Measurements from ENCODE around the gene RINL. TPM values are rescaled to one million over a fixed set of nuclear protein-coding genes. Genes with fewer than 3 reads are reported as not detected.

The RINL gene
- total and polyA plus RNA-seq, 2 donors from 2014 or later = 9.5 to 13.0 TPM

GRCh38 chr19:38915329-38916321 lies 37.5 kb upstream of the RINL start:
- Histone ChIP-seq H3K4me1 (ENCODE audit: control insufficient read depth in 2 of 3, insufficient read depth in 2 of 3, low read depth in 1 of 3, low read length in 3 of 3) (no peaks in the 10 kb centered on the region), H3K27ac (ENCODE audit: low read depth in 2 of 2, low read length in 2 of 2) (no peak overlapping the region), H3K36me3 (ENCODE audit: control insufficient read depth in 2 of 3, insufficient read depth in 3 of 3, low read length in 3 of 3) (no peaks in the 10 kb centered on the region), H3K9me3 (ENCODE audit: control insufficient read depth in 2 of 3, insufficient read depth in 1 of 3, low read length in 3 of 3) (no peaks in the 10 kb centered on the region), H3K4me3 (ENCODE audit: low read length in 3 of 3) (no peak overlapping the region), H3K9ac (ENCODE audit: low read length in 3 of 3) (no peak overlapping the region), H3K27me3 (ENCODE audit: control insufficient read depth, insufficient read depth, low read length) (peaks cover 2% of the 10 kb centered on the region)
- DNase-seq (peak in 1 of 5 donors; percentile 64), FAIRE-seq (no peak)
- intact Hi-C loops (cut with DNase I) = no loop called here
- TF ChIP-seq, protein P1, sequence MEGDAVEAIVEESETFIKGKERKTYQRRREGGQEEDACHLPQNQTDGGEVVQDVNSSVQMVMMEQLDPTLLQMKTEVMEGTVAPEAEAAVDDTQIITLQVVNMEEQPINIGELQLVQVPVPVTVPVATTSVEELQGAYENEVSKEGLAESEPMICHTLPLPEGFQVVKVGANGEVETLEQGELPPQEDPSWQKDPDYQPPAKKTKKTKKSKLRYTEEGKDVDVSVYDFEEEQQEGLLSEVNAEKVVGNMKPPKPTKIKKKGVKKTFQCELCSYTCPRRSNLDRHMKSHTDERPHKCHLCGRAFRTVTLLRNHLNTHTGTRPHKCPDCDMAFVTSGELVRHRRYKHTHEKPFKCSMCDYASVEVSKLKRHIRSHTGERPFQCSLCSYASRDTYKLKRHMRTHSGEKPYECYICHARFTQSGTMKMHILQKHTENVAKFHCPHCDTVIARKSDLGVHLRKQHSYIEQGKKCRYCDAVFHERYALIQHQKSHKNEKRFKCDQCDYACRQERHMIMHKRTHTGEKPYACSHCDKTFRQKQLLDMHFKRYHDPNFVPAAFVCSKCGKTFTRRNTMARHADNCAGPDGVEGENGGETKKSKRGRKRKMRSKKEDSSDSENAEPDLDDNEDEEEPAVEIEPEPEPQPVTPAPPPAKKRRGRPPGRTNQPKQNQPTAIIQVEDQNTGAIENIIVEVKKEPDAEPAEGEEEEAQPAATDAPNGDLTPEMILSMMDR (IDR thresholded peaks at IDR 0.05; ENCODE audit: borderline replicate concordance, extremely low read depth, insufficient read depth) = no peak

- no peak overlapping the region for H3K27ac ChIP-seq (ENCODE audit: low read depth in 2 of 2, low read length in 2 of 2)
- peaks cover 2% of the 10 kb centered on the region for H3K27me3 ChIP-seq (ENCODE audit: control insufficient read depth, insufficient read depth, low read length)
- H3K36me3 ChIP-seq (ENCODE audit: control insufficient read depth in 2 of 3, insufficient read depth in 3 of 3, low read length in 3 of 3) = no peaks in the 10 kb centered on the region
- intact Hi-C loops (cut with DNase I) = no loop called here
- no peak overlapping the region for H3K9ac ChIP-seq (ENCODE audit: low read length in 3 of 3)
- no peak for FAIRE-seq
- H3K4me3 ChIP-seq (ENCODE audit: low read length in 3 of 3) = no peak overlapping the region
- no peaks in the 10 kb centered on the region for H3K9me3 ChIP-seq (ENCODE audit: control insufficient read depth in 2 of 3, insufficient read depth in 1 of 3, low read length in 3 of 3)
- TF ChIP-seq, protein P1 (IDR thresholded peaks at IDR 0.05; ENCODE audit: borderline replicate concordance, extremely low read depth, insufficient read depth) = no peak
- DNase-seq = peak in 1 of 5 donors; percentile 39
- no peaks in the 10 kb centered on the region for H3K4me1 ChIP-seq (ENCODE audit: control insufficient read depth in 2 of 3, insufficient read depth in 2 of 3, low read depth in 1 of 3, low read length in 3 of 3)
These were observed 35.9 kb upstream of the RINL start for GRCh38 chr19:38913958-38914357.

GRCh38 chr19:38912600-38913514 lies 34.8 kb upstream of the RINL start:
- TF ChIP-seq, protein P1 (IDR thresholded peaks at IDR 0.05; ENCODE audit: borderline replicate concordance, extremely low read depth, insufficient read depth) = no peak
- FAIRE-seq (no peak), DNase-seq (peak in 1 of 5 donors; percentile 63)
- Histone ChIP-seq H3K9ac (ENCODE audit: low read length in 3 of 3) (no peak overlapping the region), H3K27me3 (ENCODE audit: control insufficient read depth, insufficient read depth, low read length) (peaks cover 2% of the 10 kb centered on the region), H3K4me3 (ENCODE audit: low read length in 3 of 3) (no peak overlapping the region), H3K4me1 (ENCODE audit: control insufficient read depth in 2 of 3, insufficient read depth in 2 of 3, low read depth in 1 of 3, low read length in 3 of 3) (no peaks in the 10 kb centered on the region), H3K9me3 (ENCODE audit: control insufficient read depth in 2 of 3, insufficient read depth in 1 of 3, low read length in 3 of 3) (no peaks in the 10 kb centered on the region), H3K27ac (ENCODE audit: low read depth in 2 of 2, low read length in 2 of 2) (no peak overlapping the region), H3K36me3 (ENCODE audit: control insufficient read depth in 2 of 3, insufficient read depth in 3 of 3, low read length in 3 of 3) (peaks cover 0 to 1% (median 0%) of the 10 kb centered on the region in 3 donors)
- intact Hi-C loops (cut with DNase I) = no loop called here

Measured in kidney (tissue), 14 donors.